Activated naive CD8-positive, alpha-beta T cell treated with anti-CD3 and anti-CD28 coated beads for 36 hours (primary cell): Measurements from ENCODE around the gene DISP3. TPM values are rescaled to one million over a fixed set of nuclear protein-coding genes. Genes with fewer than 3 reads are reported as not detected.

ENCODE experiments used
- DNase-seq: peaks from one replicate; pipeline ENCODE4 v3.0.0; 2021
- H3K27ac Mint-ChIP-seq: one replicate; pipeline ENCODE4 v1.8.0; 2022; ENCODE audit warnings: mild to moderate bottlenecking, moderate library complexity, mixed read lengths
- H3K27me3 Mint-ChIP-seq: one replicate; pipeline ENCODE4 v1.8.0; 2022; ENCODE audit warnings: mild to moderate bottlenecking, mixed read lengths
- H3K36me3 Mint-ChIP-seq: one replicate; pipeline ENCODE4 v1.8.0; 2021; ENCODE audit warnings: mild to moderate bottlenecking, mixed read lengths
- H3K4me1 Mint-ChIP-seq: one replicate; pipeline ENCODE4 v1.8.0; 2021; ENCODE audit warnings: mixed read lengths
- H3K4me3 Mint-ChIP-seq: one replicate; pipeline ENCODE4 v1.8.0; 2022; ENCODE audit warnings: mild to moderate bottlenecking, moderate library complexity, mixed read lengths
- H3K9me3 Mint-ChIP-seq: one replicate; pipeline ENCODE4 v1.8.0; 2022; ENCODE audit warnings: mixed read lengths
- total RNA-seq, 2 experiments: library from RNA; stranded (reverse); gene quantifications; one replicate each; pipeline ENCODE4 v1.2.3, GENCODE V29; 2021

Gene DISP3
- total RNA-seq, 2 experiments from 2014 or later = 0.20 to 0.58 TPM

DNA sequence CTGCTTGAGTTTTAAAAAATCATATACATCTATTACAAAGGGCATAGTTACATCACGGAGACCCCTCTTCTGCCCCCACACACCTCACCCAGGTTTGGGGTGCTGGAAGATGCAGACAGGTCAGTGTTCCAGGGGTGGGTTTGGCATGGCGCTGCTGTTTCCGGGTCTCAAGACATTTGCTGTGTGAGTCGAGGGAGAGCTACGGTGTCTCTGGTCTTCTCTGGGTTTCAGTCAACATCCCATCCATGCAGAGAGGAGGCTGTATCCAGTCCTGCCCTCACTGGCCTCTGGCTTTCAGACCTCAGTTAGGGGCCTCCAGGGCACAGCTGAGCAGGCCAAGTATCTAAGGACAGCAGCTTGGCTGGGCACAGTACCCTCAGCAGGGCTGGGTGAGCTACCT is 28.6 kb upstream of the DISP3 start:
- Mint-ChIP-seq H3K9me3 (no peaks in the 10 kb centered on the region), H3K4me1 (no peaks in the 10 kb centered on the region), H3K27ac (no peak overlapping the region), H3K4me3 (no peak overlapping the region), H3K36me3 (no peaks in the 10 kb centered on the region), H3K27me3 (peaks cover 7% of the 10 kb centered on the region)
- DNase-seq = no peak

DNA sequence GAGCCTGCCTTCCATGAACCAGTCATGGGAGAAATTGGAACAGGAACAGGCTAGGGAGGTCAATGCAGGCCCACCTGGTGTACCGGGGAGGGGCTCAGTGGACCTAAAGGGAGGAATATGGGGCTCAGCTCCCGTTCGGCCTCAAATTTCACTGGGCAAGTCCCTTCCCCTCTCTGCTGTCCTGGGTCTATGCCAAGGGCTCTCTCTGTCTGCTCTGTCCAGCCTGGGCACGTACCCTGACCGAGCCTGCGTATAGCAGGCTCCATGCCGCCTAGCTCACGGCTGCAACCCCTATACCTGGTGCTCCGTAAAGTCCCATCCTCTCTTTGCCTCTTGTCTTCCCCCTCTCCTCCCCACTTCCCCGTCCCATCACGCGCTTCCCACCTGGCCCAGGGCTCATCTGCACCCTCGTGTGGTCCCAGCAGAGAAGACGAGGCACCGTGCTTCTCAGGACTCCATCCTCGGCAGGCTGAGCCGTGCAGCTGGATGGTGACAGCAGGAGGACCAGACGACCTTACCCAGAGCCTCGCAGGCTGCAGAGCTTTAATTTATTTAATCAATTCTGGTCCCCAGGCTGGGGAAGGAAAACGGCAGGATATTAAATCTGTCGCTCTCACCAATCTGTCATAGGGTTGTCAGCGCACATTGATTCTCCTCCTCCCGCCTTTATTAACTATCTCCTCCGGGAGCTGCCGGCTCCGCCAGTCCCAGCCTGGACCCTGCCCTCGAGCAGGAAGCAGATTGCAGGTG is 25.0 kb upstream of the DISP3 start:
- Mint-ChIP-seq H3K27ac (no peak overlapping the region), H3K4me3 (no peak overlapping the region), H3K36me3 (no peaks in the 10 kb centered on the region), H3K4me1 (peaks cover 16% of the 10 kb centered on the region), H3K9me3 (no peaks in the 10 kb centered on the region), H3K27me3 (peaks cover 10% of the 10 kb centered on the region)
- no peak for DNase-seq

DNA sequence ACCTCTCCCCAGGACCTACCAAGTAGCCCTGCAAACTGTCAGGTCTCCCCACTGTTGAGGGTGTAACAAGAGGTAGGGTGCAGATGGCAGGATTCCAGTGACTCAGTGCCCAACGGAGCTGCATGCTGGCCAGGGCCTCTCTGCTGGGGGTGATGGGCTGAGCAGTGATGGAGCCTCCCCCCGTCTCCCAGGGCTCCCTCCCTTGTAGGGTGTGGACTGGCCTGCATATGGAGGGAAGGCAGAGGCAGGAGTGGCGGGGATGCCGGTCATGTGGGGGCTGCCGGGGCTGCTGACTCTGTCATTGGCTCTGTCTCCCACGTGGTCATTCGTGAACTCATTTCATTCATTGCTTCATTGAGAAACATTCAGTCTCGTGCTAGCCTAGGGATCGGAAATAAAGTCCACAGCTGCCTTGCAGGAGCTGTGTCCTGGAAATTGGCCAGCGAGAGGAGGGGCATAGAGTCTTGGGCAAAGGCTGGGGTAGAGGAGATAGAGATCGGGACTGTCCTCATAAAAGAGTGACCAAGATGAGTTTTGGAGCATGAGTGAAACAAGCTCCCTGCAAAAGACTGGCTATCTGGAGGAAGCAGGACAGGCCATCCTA is 22.9 kb upstream of the DISP3 start:
- H3K4me3 Mint-ChIP-seq = no peak overlapping the region
- H3K9me3 Mint-ChIP-seq = no peaks in the 10 kb centered on the region
- H3K4me1 Mint-ChIP-seq = peaks cover 16% of the 10 kb centered on the region
- no peak for DNase-seq
- H3K27me3 Mint-ChIP-seq = peaks cover 10% of the 10 kb centered on the region
- no peaks in the 10 kb centered on the region for H3K36me3 Mint-ChIP-seq
- H3K27ac Mint-ChIP-seq = no peak overlapping the region

DNA sequence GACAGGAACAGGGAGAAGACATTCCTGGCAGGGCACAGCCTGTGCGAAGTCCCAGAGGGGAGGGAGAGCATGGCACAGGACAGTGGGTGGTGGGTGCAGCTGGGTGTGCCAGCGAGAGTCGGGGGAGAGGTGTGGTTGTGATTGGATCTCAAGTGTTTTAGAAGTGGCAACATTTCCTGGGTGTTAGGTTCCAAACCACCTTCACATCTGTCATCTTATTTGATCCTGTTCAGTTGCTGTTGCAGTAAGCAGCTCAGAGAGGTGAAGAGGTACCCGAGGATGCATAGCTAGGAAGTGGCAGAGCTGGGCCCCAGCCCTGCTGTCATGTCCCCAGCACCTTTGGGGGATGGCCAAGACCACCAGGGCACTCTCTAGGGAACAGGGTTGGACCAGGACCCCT is 22.0 kb upstream of the DISP3 start:
- peaks cover 16% of the 10 kb centered on the region for H3K4me1 Mint-ChIP-seq
- no peak overlapping the region for H3K4me3 Mint-ChIP-seq
- peaks cover 10% of the 10 kb centered on the region for H3K27me3 Mint-ChIP-seq

DNA sequence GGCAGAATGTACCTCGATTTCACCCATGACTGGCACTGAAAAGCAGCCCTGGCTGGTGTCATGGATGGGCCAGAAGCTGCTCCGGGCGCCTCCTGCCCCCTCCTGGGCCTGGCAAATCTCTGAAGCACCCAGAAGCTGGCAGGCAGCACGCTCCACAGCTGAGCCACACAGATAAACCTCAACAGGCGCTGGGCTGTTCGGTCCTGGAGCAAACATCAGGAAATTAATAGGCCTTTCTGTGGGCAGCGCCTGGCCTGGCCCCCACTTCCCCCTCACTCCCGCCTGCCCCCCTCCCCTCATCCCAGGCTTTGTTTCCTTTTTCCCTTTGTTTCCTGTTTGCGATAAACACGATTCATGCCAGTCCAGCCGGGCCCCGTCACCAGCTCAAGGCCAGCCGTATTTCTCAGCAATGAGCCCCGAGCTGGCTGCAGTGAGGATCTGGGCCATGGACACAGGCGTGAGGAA is 20.1 kb upstream of the DISP3 start:
- no peak overlapping the region for H3K4me3 Mint-ChIP-seq
- no peak overlapping the region for H3K27ac Mint-ChIP-seq
- H3K27me3 Mint-ChIP-seq = peaks cover 9% of the 10 kb centered on the region
- H3K9me3 Mint-ChIP-seq = no peaks in the 10 kb centered on the region
- DNase-seq = no peak
- H3K36me3 Mint-ChIP-seq = no peaks in the 10 kb centered on the region
- H3K4me1 Mint-ChIP-seq = peaks cover 16% of the 10 kb centered on the region

More for the DNA sequence above, 22.0 kb upstream of the DISP3 start:
- Mint-ChIP-seq H3K9me3 (no peaks in the 10 kb centered on the region), H3K36me3 (no peaks in the 10 kb centered on the region), H3K27ac (no peak overlapping the region)
- DNase-seq = no peak

DNA sequence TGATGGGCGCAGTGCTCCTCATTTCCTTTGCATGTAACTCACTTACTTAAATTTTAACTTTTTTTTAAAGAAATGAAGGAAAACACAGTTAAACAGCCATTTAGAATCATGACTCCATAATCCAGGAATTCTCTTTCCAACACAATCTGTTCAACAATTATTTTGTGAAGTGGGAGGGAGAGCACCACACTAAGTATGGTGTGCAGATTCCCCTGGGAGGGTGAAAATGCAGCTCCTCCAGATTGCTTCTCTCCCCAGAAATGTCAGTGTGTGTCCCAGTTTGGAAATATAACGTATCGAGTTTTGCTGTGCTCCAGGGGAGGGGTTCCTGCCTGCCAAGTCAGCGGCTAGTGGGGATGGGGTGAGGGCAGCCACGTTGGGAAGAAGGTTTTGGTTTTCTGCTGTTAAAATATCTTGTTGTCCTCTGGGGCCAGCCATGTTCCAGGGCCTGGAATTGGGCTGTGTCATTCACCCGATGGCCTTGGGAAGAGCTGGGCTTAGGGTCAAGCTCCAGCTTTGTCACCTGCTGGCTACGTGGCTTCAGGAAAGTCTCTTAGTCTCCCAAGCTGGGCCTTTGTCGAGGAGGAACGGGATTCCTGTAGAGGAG is 17.3 kb upstream of the DISP3 start:
- Mint-ChIP-seq H3K36me3 (no peaks in the 10 kb centered on the region), H3K27ac (no peak overlapping the region), H3K4me3 (no peak overlapping the region), H3K4me1 (peaks cover 10% of the 10 kb centered on the region), H3K27me3 (peaks cover 3% of the 10 kb centered on the region), H3K9me3 (no peaks in the 10 kb centered on the region)
- no peak for DNase-seq

DNA sequence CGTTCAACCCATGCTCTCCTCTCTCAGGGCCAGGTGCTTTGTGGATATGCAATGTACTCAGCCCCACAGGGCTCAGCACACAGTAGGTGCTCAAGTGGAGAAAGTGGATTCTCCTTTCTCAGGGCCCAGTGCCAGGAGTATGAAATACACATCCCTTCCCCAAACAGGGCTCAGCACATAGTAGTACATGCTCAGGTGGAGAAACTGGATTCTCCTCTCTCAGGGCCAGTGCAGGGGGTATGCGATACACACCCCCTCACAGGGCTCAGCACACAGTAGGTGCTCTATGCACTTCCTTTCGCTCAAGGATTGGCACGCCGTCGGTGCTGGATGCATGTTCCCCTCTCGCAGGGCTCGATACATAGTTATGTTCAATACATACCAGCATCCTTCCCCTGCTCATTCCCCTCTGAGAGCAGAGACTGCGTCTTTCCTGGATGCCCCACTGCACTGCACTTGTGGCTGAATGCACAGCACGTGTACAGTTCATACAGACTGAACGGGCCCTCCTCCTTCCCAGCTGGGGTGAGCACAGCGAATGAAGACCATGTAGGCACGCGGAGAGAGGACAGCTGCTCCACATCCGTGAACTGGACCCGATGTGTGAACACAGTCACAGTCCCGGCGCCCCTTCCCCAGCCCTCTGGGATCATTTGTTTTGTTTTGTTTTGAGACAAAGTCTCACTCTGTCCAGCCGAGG is 16.6 kb upstream of the DISP3 start:
- H3K27ac Mint-ChIP-seq = no peak overlapping the region
- H3K27me3 Mint-ChIP-seq = no peaks in the 10 kb centered on the region
- H3K36me3 Mint-ChIP-seq = no peaks in the 10 kb centered on the region
- no peaks in the 10 kb centered on the region for H3K9me3 Mint-ChIP-seq
- H3K4me3 Mint-ChIP-seq = no peak overlapping the region
- no peak for DNase-seq
- peaks cover 3% of the 10 kb centered on the region for H3K4me1 Mint-ChIP-seq

DNA sequence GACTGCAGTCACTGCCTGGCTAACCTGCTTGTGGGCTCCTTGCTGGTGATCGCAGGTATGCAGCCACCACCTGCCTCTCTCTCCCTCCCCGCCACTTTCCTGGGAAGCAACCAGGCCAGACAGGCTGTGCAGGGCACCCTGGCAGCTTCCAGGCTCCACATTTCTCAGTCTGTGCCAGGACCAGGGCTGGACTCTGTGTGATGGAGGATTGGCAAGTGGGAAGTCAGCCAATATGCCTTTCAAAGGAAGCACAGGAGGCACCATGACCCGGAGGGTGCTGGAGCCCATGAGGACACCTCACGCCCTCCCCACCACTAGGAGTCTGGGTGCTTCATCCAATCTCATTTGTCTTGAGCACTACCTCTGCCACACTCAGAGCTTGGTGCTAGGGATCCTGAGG is 15.8 kb upstream of the DISP3 start:
- no peak overlapping the region for H3K27ac Mint-ChIP-seq

DNA sequence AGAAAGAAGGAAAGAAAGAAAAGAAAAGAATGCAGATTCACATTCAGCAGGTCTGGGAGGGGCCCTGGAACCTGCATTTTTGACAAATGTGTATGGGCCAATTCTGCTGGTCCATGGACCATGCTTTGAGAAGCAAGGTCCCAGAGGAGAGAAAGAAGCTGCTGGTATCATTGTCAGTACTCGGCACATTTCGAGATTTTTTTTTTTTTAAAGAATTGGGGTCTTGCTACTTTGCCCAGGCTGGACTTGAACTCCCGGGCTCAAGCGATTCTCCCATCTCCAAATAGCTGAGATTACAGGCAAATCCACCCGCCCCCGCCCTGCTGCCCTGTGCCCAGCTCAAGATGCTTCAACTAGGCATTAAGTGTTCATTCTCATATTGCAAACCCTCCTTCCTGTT is 13.6 kb upstream of the DISP3 start:
- Mint-ChIP-seq H3K27me3 (peaks cover 11% of the 10 kb centered on the region), H3K4me3 (no peak overlapping the region), H3K27ac (no peak overlapping the region), H3K9me3 (no peaks in the 10 kb centered on the region), H3K36me3 (no peaks in the 10 kb centered on the region), H3K4me1 (no peaks in the 10 kb centered on the region)
- DNase-seq = no peak

More for the DNA sequence above, 15.8 kb upstream of the DISP3 start:
- DNase-seq = no peak
- no peaks in the 10 kb centered on the region for H3K27me3 Mint-ChIP-seq
- H3K36me3 Mint-ChIP-seq = no peaks in the 10 kb centered on the region
- H3K9me3 Mint-ChIP-seq = no peaks in the 10 kb centered on the region
- H3K4me1 Mint-ChIP-seq = no peaks in the 10 kb centered on the region
- no peak overlapping the region for H3K4me3 Mint-ChIP-seq

DNA sequence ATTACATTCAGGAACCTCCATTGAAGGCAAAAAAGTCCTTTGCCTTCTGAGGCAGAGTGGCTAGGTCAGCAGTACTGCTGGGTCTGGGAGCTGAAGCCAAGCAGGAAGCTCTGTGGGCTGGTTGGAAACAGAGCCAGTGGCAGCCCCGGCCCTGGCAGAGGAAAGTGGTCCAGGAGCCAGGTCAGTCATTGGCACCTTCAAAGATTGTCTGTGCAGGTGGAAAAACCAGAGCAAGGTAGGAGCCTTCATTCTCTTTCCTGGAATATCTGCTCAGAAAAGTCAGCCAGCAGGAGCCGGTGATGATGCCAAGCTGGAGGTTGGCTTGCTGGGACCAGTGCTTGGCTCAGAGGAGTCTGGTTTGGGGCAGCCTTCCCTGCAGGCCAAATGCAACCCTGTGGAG is 12.5 kb upstream of the DISP3 start:
- DNase-seq = no peak
- H3K27ac Mint-ChIP-seq = no peak overlapping the region
- no peaks in the 10 kb centered on the region for H3K4me1 Mint-ChIP-seq
- H3K9me3 Mint-ChIP-seq = no peaks in the 10 kb centered on the region
- no peak overlapping the region for H3K4me3 Mint-ChIP-seq
- H3K27me3 Mint-ChIP-seq = peaks cover 11% of the 10 kb centered on the region
- H3K36me3 Mint-ChIP-seq = no peaks in the 10 kb centered on the region

DNA sequence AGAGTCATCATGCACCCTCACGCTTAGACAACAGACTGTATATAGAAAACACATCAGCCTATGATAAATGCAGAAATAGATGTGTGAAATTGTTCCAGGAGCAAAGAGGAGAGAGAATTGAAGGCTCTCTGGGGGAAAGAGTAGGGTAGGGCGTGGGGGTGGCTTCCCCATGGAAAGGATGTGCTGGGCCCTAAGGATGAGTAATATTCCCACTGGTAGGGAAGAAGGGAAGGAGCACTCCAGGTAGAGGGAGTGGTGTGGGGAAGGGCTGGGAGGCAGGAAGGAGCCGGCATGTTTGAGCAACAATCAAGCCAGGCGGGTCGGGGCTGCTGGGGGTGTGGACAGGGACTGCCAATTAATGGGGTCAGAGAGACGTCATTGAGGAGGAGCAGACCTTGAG is 10.1 kb upstream of the DISP3 start:
- H3K4me3 Mint-ChIP-seq = no peak overlapping the region
- H3K36me3 Mint-ChIP-seq = no peaks in the 10 kb centered on the region
- peaks cover 11% of the 10 kb centered on the region for H3K27me3 Mint-ChIP-seq
- H3K4me1 Mint-ChIP-seq = no peaks in the 10 kb centered on the region
- no peaks in the 10 kb centered on the region for H3K9me3 Mint-ChIP-seq
- no peak for DNase-seq
- no peak overlapping the region for H3K27ac Mint-ChIP-seq

DNA sequence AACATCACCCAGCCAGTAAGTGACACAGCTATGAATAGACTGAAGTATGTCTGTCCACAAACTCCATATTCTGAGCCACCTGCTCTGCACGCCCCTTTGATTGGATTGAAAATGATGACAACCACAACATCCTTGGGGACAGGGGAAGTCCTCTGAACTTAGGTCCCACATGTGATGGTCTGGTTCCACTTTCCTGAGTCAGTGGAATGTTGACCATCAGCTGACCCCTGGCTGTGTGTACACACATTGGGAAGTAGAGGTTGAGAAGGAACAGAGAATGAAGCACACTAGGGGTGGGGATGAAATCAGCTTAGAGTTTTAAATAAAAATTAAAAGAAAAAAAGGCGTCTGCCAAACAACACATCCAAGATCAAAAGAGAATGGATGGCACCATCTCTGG is 8.0 kb upstream of the DISP3 start:
- Mint-ChIP-seq H3K36me3 (no peaks in the 10 kb centered on the region), H3K4me3 (no peak overlapping the region), H3K27ac (no peak overlapping the region), H3K9me3 (no peaks in the 10 kb centered on the region), H3K4me1 (no peaks in the 10 kb centered on the region), H3K27me3 (peaks cover 13% of the 10 kb centered on the region)
- DNase-seq = no peak

DNA sequence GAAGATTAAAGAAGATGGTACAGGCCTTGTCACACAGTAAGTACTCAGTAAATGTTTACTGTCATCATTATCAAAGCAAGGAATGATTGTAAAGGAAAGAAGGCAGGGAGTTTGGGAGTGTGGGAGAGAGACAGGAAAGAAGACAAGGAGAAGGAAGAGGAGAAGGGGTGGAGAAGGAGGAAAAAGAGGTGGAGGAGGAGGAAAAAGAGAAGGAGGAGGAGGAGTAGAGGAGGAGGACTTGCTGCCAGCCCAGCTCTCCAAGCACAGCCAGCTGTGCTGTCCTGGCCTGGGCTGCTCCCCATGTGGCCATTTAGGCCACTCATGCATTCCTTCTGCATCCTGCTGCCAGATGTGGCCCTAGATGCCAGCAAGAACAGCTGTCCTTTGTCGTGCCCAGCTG is 7.5 kb upstream of the DISP3 start:
- Mint-ChIP-seq H3K9me3 (no peaks in the 10 kb centered on the region), H3K27me3 (peaks cover 17% of the 10 kb centered on the region), H3K27ac (no peak overlapping the region), H3K36me3 (no peaks in the 10 kb centered on the region), H3K4me3 (no peak overlapping the region), H3K4me1 (no peaks in the 10 kb centered on the region)
- no peak for DNase-seq

DNA sequence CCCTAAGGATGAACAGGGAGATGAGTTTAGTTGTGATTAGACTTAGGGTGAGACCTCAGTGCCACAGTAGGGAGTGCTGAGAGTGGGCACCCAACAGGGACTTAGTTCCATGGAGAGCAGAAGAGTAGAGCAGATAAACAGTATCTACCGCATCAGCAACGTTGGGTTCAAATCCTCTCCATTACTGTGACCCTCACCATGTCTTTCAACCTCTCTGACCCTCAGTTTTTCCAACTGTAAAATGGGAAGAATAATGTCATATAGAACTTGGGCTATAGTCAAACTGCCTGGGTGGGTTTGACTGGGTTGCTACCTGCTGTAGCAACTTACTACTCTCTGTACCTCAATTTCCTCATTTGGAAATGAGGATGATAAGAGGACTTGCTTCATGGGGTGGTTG is 6.7 kb upstream of the DISP3 start:
- no peaks in the 10 kb centered on the region for H3K9me3 Mint-ChIP-seq
- peaks cover 17% of the 10 kb centered on the region for H3K27me3 Mint-ChIP-seq
- H3K36me3 Mint-ChIP-seq = no peaks in the 10 kb centered on the region
- no peak overlapping the region for H3K27ac Mint-ChIP-seq
- H3K4me3 Mint-ChIP-seq = no peak overlapping the region
- DNase-seq = no peak
- no peaks in the 10 kb centered on the region for H3K4me1 Mint-ChIP-seq

DNA sequence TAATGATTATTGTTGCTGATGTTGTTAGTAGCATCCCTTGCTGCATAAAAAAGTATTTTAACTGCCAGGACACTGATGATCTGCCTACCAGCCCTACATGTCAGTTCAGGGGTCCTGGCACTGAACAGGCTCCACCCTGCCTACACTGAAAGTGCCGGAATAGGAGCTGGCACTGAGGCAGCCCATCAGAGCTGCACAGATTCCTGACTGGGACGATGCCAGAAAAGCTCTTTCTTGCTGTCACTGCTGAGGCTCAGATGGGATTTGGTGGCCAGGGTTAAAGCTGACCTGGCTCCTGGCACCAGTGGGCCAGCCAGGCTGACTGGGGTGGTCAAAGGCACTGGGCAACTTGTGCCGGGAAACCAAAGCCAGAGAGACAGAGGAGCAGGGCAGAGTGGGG is 6.2 kb upstream of the DISP3 start:
- H3K36me3 Mint-ChIP-seq = no peaks in the 10 kb centered on the region
- H3K27me3 Mint-ChIP-seq = peaks cover 21% of the 10 kb centered on the region
- DNase-seq = no peak
- no peak overlapping the region for H3K27ac Mint-ChIP-seq
- H3K9me3 Mint-ChIP-seq = no peaks in the 10 kb centered on the region
- no peaks in the 10 kb centered on the region for H3K4me1 Mint-ChIP-seq
- no peak overlapping the region for H3K4me3 Mint-ChIP-seq
